HL-60/S4 treated with phorbol 12-myristate 13-acetate at 8.2 ng/mL for 4 days and 3 days (cell line): ENCODE data around the gene MUC5B.
"Not testable (repeated sequence)": the region's sequence is repeated elsewhere in the genome, so short reads cannot be mapped to it uniquely, and the experiment has no call there.

Source experiments
- in situ Hi-C: fragments of 300-500 bp; cut with MboI; formaldehyde crosslinking; loops from 2 replicates; pipeline ENCODE4 v1.15.0; 2022; ENCODE audit warnings: low sequenced_read_pairs

The MUC5B gene

DNA sequence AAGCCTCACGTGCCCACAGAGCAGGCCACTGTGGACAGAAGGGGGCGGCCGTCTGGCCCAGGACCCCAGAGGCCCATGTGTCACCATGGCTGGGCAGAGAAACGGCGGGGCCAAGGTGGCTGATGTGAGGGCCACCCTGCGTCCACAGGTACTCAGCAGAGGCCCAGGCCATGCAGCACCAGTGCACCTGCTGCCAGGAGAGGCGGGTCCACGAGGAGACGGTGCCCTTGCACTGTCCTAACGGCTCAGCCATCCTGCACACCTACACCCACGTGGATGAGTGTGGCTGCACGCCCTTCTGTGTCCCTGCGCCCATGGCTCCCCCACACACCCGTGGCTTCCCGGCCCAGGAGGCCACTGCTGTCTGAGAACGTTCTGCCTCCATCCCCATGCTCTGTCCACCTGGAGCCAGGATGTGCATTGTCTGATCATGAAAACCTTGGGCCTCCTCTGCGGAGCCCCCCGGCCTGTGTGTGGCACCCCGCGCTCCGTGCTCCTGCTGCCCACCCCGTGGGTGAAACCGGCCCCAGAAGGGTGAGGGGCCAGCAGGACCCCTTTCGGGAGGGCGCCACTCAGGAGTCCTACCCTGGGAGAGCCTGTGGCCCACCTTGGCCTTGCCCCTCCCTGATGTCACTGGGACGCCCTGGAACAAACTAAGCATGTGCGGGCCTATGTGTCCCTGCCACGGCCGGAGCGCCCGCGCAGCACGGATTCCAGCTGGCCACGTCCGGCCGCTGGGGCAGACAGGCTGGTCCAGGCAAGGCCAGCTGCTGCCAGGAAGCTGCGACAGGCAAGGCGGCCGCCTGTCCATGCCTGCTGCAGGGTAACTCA is 38.6 kb downstream of the MUC5B start:
- in situ Hi-C loops: no loop called here

DNA sequence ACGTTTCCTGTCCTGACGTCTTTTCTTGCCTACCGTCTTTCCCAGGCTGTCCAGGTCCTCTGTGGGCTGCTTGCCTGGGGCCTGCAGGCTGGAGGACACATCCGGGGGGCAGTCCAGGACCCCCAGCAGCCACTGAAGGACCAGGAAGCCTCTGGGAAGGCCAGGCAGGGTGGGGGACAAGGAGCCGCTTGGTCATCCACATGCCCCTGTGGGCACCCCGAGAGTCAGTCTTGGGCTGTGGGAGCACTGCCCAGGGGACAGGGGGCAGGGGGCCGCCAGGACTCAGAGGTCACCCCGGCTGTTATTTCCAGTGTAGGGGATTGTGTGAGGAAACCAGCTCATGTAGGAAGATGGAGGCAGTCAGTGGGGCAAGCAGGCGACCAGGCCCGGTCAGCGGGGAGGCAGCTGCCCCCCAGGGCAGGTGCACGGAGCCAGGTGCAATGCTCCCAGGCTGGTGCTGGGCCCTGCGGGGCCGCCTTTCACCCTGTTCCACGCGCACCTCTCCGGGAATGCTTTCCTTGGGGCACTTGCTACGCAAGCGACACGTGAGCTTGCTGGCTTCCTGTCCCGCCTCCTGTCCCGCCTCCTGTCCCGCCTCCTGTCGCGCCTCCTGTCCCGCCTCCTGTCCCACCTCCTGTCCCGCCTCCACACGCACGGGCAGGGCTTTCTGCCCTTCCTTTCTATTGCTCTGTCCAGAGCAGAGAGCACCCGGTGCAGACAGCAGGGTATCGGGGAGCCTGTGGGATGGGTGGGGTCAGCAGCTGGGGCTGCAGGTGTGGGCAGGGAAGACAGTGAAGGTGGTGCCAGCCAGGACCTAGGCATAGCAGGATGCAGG is 39.5 kb downstream of the MUC5B start:
- in situ Hi-C loops: no loop called here

DNA sequence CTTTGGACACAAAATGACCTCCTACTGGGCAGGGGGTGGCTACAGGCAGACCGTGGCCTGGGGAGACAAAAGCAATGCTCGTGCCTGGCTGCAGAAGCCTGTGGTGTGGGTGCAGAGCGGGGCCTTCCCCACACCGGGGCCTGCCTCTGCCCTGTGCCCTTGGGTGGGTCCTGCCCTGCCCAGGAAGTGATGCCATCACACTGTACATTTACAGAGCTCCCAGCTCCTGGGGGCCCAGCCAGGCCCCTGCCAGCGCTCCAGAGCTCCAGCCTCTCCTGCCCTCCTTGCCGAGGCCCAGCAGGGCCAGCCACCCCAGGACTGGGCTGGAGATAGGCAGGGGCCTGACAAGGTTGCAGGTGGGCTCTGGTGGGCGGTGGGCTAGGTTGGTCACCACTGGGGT is 40.1 kb downstream of the MUC5B start:
- in situ Hi-C loops: no loop called here

DNA sequence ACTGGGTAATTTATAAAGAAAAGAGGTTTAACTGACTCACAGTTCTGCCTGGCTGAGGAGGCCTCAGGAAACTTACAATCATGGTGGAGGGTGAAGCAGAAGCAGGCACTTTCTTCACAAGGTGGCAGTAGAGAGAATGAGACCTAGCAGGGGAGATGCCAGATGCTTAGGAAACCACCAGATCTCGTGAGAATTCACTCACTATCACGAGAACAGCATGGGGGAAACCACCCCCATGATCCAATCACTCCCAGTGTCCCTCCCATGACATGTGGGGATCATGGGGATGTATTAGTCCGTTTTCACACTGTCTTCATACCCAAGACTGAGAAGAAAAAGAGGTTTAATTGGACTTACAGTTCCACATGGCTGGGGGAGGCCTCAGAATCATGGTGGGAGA is 41.6 kb downstream of the MUC5B start:
- in situ Hi-C loops: not testable (repeated sequence)

DNA sequence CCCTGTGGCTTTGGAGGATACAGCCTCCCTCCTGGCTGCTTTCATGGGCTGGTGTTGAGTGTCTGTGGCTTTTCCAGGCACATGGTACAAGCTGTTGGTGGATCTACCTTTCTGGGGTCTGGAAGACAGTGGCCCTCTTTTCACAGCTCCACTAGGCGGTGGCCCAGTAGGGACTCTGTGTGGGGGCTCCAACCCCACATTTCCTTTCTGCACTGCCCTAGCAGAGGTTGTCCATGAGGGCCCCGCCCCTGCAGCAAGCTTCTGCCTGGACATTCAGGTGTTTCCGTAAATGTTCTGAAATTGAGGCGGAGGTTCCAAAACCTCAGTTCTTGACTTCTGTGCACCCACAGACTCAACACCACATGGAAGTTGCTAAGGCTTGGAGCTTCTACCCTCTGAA is 42.6 kb downstream of the MUC5B start:
- in situ Hi-C loops: not testable (repeated sequence)

DNA sequence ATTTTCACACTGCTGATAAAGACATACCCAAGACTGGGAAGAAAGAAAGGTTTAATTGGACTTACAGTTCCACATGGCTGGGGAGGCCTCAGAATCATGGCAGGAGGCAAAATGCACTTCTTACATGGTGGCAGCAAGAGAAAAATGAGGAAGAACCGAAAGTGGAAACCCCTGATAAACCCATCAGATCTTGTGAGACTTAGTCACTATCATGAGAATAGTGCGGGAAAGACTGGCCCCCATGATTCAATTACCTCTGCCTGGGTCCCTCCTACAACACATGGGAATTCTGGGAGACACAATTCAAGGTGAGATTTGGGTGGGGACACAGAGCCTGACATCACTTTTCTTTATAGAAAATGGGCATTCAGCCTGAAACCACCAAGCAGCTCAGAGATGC is 44.1 kb downstream of the MUC5B start:
- in situ Hi-C loops: not testable (repeated sequence)

DNA sequence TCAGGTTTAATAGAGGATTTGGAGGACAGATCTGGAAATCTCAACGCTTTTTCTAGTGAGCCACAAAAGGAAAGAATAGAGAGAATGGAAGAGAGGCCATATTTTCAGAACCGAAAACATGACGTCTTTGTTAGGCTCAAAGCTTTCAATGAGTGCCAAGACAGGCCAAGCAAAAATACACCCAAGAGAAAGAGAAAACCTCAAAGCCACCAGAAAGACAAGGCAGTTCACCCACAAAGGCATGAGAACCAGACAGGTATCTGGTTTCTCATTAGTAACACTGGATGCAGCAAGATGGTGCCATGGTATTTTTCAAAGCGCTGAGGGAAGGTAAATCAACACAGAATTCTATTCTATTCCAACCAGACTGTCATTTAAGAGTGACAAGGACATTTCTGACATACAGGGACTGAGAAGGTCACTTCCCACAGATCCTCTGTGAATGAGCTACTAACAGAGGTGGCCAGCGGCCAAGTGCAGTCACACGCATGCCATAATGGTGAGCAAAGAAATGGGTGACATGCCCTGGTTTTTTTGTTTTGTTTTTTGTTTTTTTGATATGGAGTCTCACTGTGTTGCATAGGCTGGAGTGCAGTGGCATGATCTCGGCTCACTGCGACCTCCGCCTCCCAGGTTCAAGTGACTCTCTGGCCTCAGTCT is 44.7 kb downstream of the MUC5B start:
- in situ Hi-C loops: no loop called here

DNA sequence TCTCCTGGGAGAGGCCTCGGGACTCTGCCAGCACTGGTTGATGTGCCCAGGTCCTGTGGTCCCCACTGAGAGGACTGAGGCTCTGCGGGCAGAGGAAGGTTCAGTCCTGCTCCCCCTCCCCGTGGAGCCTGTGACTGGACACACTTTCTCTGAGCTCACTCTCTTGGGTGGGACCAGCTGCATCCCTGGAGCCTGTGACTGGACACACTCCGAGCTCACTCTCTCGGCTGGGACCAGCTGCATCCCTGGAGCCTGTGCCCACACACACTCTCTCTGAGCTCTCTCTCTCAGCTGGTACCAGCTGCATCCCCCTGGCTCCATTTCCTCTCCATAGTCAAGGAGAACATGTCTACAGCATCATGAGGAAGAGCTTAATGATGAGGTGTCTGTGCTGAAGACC is 47.1 kb downstream of the MUC5B start:
- in situ Hi-C loops: no loop called here

DNA sequence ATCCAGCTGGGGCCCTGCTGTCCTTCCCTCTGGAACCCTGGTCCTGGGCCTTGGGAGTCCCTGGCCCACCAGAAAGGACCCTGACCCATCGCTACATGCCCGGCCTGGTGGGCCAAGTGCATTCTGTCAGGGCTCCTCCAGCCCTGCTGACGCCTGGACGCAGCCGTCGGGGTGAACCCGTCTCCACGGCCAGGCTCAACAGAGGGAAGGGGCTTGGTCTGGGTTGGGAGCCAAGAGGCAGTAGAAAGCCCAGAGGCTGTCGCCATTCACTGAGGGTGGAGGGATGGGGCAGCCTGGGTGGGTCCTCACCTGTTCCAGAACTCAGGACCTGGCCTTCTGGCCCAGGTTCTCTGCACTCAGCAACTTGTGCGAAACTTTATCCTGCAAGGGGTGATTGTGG is 47.6 kb downstream of the MUC5B start:
- in situ Hi-C loops: no loop called here

DNA sequence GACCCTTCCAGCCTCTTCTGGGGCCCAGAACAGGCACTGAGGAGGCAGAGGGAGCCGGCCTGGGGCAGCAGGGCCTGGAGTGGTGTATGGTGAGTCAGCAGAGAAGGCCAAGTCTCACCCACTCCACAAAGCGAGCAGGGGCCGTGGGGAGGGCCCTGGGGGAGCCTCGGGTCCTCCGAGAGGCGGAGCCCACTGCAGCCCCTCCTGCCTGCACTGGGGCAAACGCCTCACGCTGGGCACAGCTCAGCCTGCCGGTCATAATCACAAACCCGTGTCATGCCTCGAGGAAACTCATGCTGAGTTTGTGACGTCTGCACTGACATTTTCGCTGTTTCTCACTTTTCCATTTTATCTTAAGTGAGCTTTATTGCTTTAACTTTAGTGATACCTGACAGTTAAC is 48.1 kb downstream of the MUC5B start:
- in situ Hi-C loops: no loop called here

DNA sequence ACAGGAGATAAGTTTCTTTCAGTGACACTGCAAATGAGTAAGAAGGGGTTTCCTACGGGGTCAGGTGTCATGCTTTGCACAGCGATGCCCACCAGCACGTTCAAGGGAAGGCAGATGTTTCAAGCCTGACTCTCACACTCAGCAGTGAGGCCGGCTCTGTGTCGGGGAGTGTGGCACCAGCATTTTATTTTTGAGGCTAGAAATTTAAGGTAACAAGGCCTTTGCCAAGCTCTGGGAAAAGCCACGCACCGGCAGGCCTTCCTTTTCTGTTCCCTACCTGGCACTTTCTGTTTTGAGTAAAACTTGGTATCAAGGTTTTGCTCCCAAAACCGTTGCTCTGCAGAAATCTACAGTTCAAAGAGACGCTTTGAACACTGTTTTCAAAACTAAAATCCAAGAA is 48.5 kb downstream of the MUC5B start:
- in situ Hi-C loops: no loop called here

DNA sequence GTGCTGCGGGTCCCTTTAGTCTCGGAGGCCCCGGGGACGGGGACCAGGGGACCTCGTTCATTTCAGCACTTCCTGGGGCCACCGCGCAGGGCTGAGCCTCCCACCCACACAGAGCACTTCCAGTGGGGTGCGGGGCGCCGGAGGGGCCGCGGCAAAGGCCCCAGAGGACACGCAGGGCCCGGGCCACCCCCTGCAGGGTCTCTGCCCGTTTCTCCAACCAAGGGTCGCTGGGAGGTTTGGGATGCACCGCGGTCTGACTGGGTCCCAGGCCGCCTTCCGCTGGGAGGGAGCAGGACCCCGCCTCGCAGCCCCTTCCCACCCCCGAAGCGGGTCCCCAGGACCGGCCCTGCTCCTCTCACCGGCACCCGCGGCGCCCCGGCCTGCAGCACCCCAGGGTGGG is 49.1 kb downstream of the MUC5B start:
- in situ Hi-C loops: no loop called here

DNA sequence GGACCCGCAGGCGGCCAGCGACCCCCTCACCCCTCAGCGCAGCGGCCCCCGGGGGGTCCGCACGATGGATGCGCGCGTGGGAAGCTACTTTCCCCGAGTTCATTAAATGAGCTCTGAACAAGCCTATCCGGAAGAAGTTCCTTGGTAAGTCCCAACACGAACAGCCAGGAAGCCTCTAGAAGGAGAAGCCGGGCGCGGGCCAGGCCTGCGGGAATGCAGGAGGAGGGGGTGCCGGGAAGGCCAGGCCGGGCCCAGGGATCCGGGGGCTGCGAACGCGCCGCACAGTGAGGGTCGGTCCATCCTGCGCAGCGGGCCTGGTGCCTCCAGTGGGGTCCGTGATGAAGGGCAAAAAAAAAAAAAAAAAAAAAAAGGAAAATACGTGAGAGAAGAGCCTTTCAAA is 49.7 kb downstream of the MUC5B start:
- in situ Hi-C loops: no loop called here

DNA sequence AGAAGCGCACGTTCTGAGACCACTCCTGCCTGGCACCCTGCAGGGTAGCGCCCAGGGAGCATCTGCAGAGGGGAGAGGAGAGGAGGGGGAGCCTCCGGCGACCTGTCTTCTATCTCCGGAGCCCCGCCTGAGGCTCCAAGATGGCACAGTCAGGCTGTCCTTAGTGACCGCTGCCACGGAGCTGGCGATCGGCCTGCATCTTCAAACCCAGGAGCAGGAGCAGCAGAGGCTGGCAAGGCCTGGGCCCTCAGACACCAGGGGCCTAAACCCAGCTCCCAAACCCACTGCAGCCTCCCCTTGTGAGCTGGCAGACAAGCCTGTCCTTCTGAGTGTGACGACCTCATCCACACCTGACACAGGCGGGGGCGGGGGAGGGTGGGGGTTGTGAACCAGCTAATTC is 51.6 kb downstream of the MUC5B start:
- in situ Hi-C loops: no loop called here

DNA sequence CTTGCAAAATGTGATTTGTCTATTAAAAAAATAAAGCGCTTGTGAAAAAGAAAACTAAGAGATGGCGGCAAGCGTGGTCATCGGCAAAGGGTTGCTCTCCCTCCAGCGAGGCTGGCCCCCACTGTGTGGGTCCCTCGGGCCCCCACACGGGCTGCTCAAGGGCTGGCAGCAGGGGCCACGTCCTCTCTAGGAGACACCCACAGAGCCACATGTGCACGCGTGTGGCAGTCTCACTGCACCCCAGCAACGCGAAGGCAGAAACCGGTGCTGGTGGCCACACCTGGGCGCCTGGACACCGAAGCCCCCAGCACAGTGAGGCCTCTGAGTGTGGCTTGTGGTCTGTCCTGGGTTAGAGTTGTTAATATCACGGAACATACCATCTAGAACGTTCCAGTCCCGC is 52.2 kb downstream of the MUC5B start:
- in situ Hi-C loops: no loop called here

DNA sequence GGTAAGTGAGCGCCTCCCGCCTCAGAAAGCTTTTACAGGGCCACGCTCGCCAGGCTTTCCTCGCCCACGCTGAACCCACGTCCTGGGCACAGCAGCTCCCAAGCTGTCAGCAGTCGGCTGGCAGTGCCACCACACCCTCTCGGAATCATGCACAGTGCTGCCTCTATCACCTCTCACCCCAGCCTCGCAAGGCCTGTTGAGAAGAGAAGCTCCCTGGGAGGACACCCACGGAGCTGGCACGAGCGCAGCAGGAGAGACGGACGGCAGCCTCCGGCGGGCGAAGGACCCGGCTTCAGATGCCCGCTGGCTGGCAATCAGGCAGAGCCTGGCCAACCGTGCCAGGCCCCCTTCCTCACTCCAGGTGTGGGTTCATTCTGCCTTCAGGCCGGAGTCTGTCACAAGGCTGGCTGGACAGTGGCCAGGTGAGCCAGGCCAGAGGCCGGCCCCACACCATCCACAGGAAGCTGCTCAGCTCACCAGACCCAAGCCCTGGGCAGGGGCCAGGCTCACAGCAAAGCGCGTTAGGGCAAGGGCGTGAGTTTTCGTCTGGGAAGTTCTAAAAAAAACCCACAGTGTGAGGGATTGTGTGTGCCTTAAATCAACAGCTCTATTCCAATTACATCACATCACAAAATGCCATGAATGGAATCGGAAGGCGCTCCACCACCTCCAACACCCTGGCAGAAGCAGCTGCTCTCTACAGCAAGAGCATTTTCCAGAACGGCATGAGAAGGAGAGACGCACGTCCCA is 53.4 kb downstream of the MUC5B start:
- in situ Hi-C loops: no loop called here

DNA sequence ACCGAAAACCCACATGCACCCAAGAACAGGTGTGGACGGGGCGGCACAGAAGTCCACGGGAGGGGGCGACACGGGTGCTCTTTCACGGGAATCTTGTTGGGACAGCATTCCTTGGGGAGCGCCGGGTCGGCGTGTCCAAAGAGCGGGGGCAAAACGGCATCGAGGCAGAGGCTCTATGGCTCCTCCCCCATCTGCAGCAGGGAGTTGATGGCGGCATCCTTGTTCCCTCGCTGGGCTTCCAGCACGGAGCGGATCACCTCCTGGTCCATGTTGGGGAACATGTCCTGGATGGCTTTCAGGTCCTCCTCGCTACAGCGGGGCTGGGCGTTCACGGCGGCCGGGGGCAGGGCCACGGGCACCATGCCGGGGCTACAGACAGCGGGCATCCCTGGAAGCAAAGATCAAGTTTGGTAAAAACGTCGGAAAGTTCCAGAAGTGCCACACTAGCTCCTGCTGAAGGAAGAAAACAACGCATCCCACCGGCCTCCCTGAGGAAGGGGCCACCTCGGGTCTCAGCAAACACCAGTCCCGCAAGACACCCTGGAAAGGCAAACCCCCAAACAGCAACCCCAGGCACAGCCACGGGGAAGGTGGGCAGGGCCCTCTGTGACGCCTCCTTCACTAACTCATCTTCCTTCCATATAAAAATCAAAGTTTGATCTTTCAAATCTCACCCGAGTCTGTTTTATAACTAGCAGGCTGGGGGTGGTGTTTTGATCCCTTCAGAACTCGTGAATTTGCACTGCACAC is 54.2 kb downstream of the MUC5B start:
- in situ Hi-C loops: no loop called here

DNA sequence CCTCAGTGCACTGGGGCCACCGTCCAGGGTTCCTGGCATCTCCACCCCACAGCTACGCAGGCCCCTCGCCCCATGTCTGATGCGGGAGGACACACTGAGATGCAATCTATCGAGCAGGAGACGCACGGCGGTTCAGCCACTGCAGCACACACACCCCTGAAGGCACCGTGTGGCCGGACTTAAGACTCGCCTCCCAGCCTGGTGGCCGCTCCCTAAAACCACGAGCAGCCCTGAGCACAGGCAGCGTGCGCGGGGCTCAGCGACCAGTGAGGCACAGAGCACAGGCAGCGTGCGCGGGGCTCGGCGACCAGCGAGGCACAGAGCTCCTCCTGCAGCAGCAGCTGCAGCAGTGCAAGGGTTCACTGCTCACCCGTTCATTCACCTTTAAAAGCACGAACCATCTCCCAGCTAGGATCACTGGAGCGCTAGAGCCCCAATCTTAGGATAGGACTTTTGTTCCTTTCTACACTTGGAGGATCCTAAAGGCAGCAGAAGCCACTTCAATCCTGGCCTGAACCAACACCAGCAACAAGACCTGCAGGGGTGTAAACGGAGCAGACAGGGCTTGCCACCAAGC is 55.2 kb downstream of the MUC5B start:
- in situ Hi-C loops: no loop called here

DNA sequence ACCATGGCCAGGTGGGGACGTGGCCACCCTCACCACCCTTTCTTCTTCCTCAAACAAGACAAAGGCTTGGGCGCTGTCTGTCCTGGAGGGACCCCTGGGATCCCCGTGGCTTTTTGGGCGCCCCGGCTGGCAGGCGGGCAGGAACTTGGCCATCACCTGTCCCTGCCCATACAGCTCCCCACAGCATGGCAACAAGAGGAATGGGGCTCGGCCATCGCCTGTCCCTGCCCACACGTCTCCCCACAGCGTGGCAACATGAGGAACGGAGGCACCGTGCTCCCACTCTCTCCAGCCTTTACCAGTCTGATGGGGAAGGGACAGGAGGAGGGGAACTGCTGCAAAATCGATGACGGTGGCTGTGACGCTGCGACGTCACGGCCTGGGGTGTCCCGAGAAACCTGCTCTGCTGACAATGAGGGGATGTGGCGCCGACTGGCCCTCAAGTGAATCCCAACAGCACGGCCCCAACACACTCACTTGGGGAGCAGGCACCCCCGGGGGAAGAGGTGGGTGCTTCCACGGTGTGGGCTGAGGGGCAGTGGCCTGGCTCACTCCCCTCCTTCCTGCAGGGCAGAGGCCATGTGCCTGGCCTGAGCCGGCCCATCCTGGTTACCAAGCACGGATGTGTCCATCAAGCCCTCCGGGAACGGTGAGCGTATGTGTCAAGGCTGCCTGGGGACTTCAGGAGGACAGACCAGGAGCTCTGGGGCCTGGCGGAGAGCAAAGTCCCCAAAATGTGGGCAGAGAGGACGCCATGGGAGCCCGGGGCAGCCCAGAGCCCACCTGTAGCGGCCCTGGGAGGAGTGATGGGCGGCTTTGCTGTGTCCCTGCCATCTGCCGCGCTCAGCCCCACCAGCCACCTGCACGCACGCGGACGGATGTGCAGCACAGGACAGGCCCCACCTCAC is 56.2 kb downstream of the MUC5B start:
- in situ Hi-C loops: no loop called here
